ENCODE results near the gene ZFX. TPM values are rescaled to one million over a fixed set of nuclear protein-coding genes. Genes with fewer than 3 reads are reported as not detected.

ZFX gene
- total and polyA plus RNA-seq, 2 of the 8 experiments (the other 6 are each of a cell fraction or from before 2014, with no cell fraction given), result 2.8 to 22.0 TPM

DNA sequence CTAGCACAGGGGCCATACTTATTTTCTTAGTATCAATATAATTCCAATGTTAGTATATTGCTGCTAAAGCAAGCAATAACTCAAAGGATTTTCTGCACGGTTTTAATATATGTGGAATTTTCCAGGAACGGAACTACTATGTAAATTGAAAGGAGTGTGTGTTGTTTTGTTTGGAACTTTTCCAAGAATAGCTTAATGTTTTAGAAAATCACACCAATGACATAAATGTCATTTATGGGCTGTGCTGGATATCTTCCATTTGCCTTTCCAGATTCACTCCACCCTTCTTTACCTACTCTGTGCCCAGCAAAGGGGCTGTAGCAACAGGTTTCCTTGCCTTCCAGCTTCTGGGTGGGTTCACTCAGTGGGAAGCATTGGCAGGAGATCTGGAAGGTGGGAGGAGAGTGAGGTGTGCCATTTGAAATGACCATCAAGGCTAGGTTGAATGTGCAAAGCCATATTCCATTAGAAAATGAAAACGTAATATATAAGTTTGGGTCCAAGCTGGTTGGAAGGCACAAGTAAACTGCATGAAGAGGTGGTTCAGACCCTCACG lies 25.2 kb upstream of the ZFX start (continued):
- TF ChIP-seq CHD7 (IDR thresholded peaks at IDR 0.05; ENCODE audit: insufficient replicate concordance, low read length), result no peak
- TF ChIP-seq CTCF (IDR thresholded peaks at IDR 0.05; ENCODE audit: control extremely low read depth in 1 of 3, insufficient read depth in 1 of 3, low read depth in 1 of 3, low read length in 3 of 3), result no peak
- no peak for TF ChIP-seq BRCA1 (IDR thresholded peaks at IDR 0.05; ENCODE audit: low read depth, low read length)
- no peak for TF ChIP-seq SUZ12 (IDR thresholded peaks at IDR 0.05; ENCODE audit: low read length)
- TF ChIP-seq SP4 (IDR thresholded peaks at IDR 0.05; ENCODE audit: low read length), result no peak
- TF ChIP-seq TCF12 (IDR thresholded peaks at IDR 0.05; ENCODE audit: low read depth, low read length), result no peak
- TF ChIP-seq, protein P1, sequence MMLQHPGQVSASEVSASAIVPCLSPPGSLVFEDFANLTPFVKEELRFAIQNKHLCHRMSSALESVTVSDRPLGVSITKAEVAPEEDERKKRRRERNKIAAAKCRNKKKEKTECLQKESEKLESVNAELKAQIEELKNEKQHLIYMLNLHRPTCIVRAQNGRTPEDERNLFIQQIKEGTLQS (IDR thresholded peaks at IDR 0.05; ENCODE audit: insufficient read depth, low read depth, low read length), result no peak

All from H1 (cell line).